HK-2 (cell line): ENCODE results near the gene RPL23.

ENCODE experiments used
- DNase-seq: peaks from one replicate; pipeline ENCODE4 v3.0.0-alpha.2; 2018; ENCODE audit not compliant: unreplicated experiment

RPL23 gene

GRCh38 chr17:38853292-38854219 lies at the start of gene RPL23:
Gene RPL23, minus strand, starts transcription at chr17:38853721. Its CDS starts 11 bp downstream, at chr17:38853710.
- DNase-seq: peak; percentile 89

- DNase-seq: peak; percentile 91
Observed at GRCh38 chr17:38900978-38901656, 47.6 kb upstream of the RPL23 start.

- DNase-seq: no peak
Observed at GRCh38 chr17:38899421-38899820, 45.9 kb upstream of the RPL23 start.

- DNase-seq: peak; percentile 59
Observed at GRCh38 chr17:38898812-38899348, 45.4 kb upstream of the RPL23 start.

GRCh38 chr17:38898291-38898679 lies 44.8 kb upstream of the RPL23 start:
- no peak for DNase-seq

- DNase-seq: no peak
Observed at GRCh38 chr17:38897671-38898290, 44.3 kb upstream of the RPL23 start.

- no peak for DNase-seq
Observed at GRCh38 chr17:38897176-38897575, 43.7 kb upstream of the RPL23 start.

- DNase-seq: no peak
Observed at GRCh38 chr17:38896346-38896954, 42.9 kb upstream of the RPL23 start.

GRCh38 chr17:38894276-38894675 lies 40.8 kb upstream of the RPL23 start:
- DNase-seq: no peak

GRCh38 chr17:38893607-38894006 lies 40.1 kb upstream of the RPL23 start:
- no peak for DNase-seq

- DNase-seq: no peak
Observed at GRCh38 chr17:38893113-38893512, 39.6 kb upstream of the RPL23 start.

GRCh38 chr17:38892620-38893019 lies 39.1 kb upstream of the RPL23 start:
- no peak for DNase-seq

- DNase-seq: no peak
Observed at GRCh38 chr17:38892083-38892482, 38.6 kb upstream of the RPL23 start.

- no peak for DNase-seq
Observed at GRCh38 chr17:38891441-38891840, 37.9 kb upstream of the RPL23 start.

- DNase-seq: no peak
Observed at GRCh38 chr17:38890410-38890746, 36.9 kb upstream of the RPL23 start.

- no peak for DNase-seq
Observed at GRCh38 chr17:38889745-38890409, 36.4 kb upstream of the RPL23 start.

- DNase-seq: no peak
Observed at GRCh38 chr17:38888842-38889241, 35.3 kb upstream of the RPL23 start.

GRCh38 chr17:38886643-38887010 lies 33.1 kb upstream of the RPL23 start:
- no peak for DNase-seq

GRCh38 chr17:38885728-38886642 lies 32.5 kb upstream of the RPL23 start:
- DNase-seq: no peak

GRCh38 chr17:38885044-38885727 lies 31.7 kb upstream of the RPL23 start:
- DNase-seq: no peak
